Measurements from ENCODE around the gene TMEM184B.

Gene TMEM184B

GRCh38 chr22:38214302-38215056, 58.3 kb downstream of the TMEM184B start:
- DNase-seq (ENCODE audit: extremely low read depth, low read depth): no peak
- H3K4me3 ChIP-seq (replicated peaks; ENCODE audit: low read depth, low read length): peak overlapping the region; percentile 13; the same call in 1 of the 2 replicates
- TF ChIP-seq CTCF (IDR thresholded peaks at IDR 0.05; ENCODE audit: low read depth, low read length, missing control alignments): no peak

- no peak for DNase-seq (ENCODE audit: extremely low read depth, low read depth)
- peak overlapping the region; percentile 13; the same call in 1 of the 2 replicates for H3K4me3 ChIP-seq (replicated peaks; ENCODE audit: low read depth, low read length)
- TF ChIP-seq CTCF (IDR thresholded peaks at IDR 0.05; ENCODE audit: low read depth, low read length, missing control alignments): no peak
Measured at GRCh38 chr22:38213990-38214301, 58.9 kb downstream of the TMEM184B start.

GRCh38 chr22:38213319-38213989, 59.4 kb downstream of the TMEM184B start:
- no peak overlapping the region for H3K4me3 ChIP-seq (replicated peaks; ENCODE audit: low read depth, low read length)
- TF ChIP-seq CTCF (IDR thresholded peaks at IDR 0.05; ENCODE audit: low read depth, low read length, missing control alignments): no peak
- no peak for DNase-seq (ENCODE audit: extremely low read depth, low read depth)

GRCh38 chr22:38212442-38212841, 60.4 kb downstream of the TMEM184B start:
- H3K4me3 ChIP-seq (replicated peaks; ENCODE audit: low read depth, low read length): no peak overlapping the region
- TF ChIP-seq CTCF (IDR thresholded peaks at IDR 0.05; ENCODE audit: low read depth, low read length, missing control alignments): no peak
- no peak for DNase-seq (ENCODE audit: extremely low read depth, low read depth)

GRCh38 chr22:38211556-38211955, 61.3 kb downstream of the TMEM184B start:
- no peak for TF ChIP-seq CTCF (IDR thresholded peaks at IDR 0.05; ENCODE audit: low read depth, low read length, missing control alignments)
- no peak overlapping the region for H3K4me3 ChIP-seq (replicated peaks; ENCODE audit: low read depth, low read length)
- no peak for DNase-seq (ENCODE audit: extremely low read depth, low read depth)

- no peak for TF ChIP-seq CTCF (IDR thresholded peaks at IDR 0.05; ENCODE audit: low read depth, low read length, missing control alignments)
- no peak for DNase-seq (ENCODE audit: extremely low read depth, low read depth)
- H3K4me3 ChIP-seq (replicated peaks; ENCODE audit: low read depth, low read length): no peak overlapping the region
Measured at GRCh38 chr22:38208551-38208968, 64.2 kb downstream of the TMEM184B start.
